T-cell (primary cell): ENCODE results near the gene ASAP2. TPM values are rescaled to one million over a fixed set of nuclear protein-coding genes. Genes with fewer than 3 reads are reported as not detected.

ENCODE experiments used
- ATAC-seq, 4 experiments: fragments of 200-7000 bp in 3 of 4; fragments of 150-1000 bp in 1 of 4; cut with Tn5 transposase; replicated peaks in 1 of 4; 1 replicate in 3 of 4; 2 replicates in 1 of 4; pipeline ENCODE4 v1.10.0; 2021; ENCODE audit warnings: moderate library complexity in 3 of 4, mild to moderate bottlenecking in 2 of 4, moderate number of reproducible peaks in 1 of 4
- CTCF ChIA-PET, 2 donors: fragments of 300-600 bp; sonication (Branson Sonifier 250); formaldehyde crosslinking; loops; one replicate each; lab custom pipeline; 2022; ENCODE audit warnings: antibody characterized with exemption in 2 of 2; lab: Charles Lee
- POLR2A ChIA-PET, 2 donors: fragments of 300-600 bp; sonication (Branson Sonifier 250); formaldehyde crosslinking; loops; one replicate each; lab custom pipeline; 2022; ENCODE audit warnings: antibody characterized with exemption in 2 of 2; lab: Charles Lee
- DNase-seq, 35 experiments: peaks; one replicate each; pipeline versions ENCODE4 v3.0.0 to v3.0.0-alpha.2; 2013 to 2023
- H3K27ac ChIP-seq: one replicate; pipeline ENCODE4 v1.5.1; 2013; ENCODE audit warnings: low read length
- H3K27me3 ChIP-seq, 2 experiments: replicated peaks in 1 of 2; 1 replicate in 1 of 2; 2 replicates in 1 of 2; pipeline versions ENCODE4 v1.6.1 to v1.7.0; 2013; ENCODE audit warnings: low read length in 1 of 2, mixed read lengths in 1 of 2; ENCODE audit not compliant: control insufficient read depth in 2 of 2, insufficient read depth in 2 of 2; ENCODE audit errors: extremely low read depth in 1 of 2
- H3K36me3 ChIP-seq, 2 donors: 1 replicate in 1 of 2; 2 replicates in 1 of 2; pipeline versions ENCODE4 v1.6.1 to v1.7.0; 2013; ENCODE audit warnings: low read length in 1 of 2; ENCODE audit not compliant: control insufficient read depth in 2 of 2, insufficient read depth in 1 of 2; ENCODE audit errors: extremely low read depth in 1 of 2
- H3K4me1 ChIP-seq, 2 experiments: 1 replicate in 1 of 2; 2 replicates in 1 of 2; pipeline versions ENCODE4 v1.6.1 to v1.7.0; 2013; ENCODE audit warnings: low read length in 2 of 2, mixed read lengths in 1 of 2; ENCODE audit not compliant: insufficient read depth in 2 of 2, control insufficient read depth in 1 of 2; ENCODE audit errors: extremely low read depth in 1 of 2
- H3K4me3 ChIP-seq, 2 donors: 1 replicate in 1 of 2; 2 replicates in 1 of 2; pipeline versions ENCODE4 v1.5.1 to v1.7.0; 2013; ENCODE audit warnings: mild to moderate bottlenecking in 2 of 2, low read length in 1 of 2, moderate library complexity in 1 of 2; ENCODE audit not compliant: control insufficient read depth in 1 of 2; ENCODE audit errors: extremely low read depth in 1 of 2
- H3K9me3 ChIP-seq: 2 replicates; pipeline ENCODE4 v1.7.0; 2013
- H3K27ac Mint-ChIP-seq, 2 donors: one replicate each; pipeline ENCODE4 v1.8.0; 2020 to 2021; ENCODE audit warnings: mild to moderate bottlenecking in 2 of 2, mixed read lengths in 2 of 2
- H3K27me3 Mint-ChIP-seq, 2 donors: one replicate each; pipeline ENCODE4 v1.8.0; 2021 to 2022; ENCODE audit warnings: mixed read lengths in 2 of 2
- H3K36me3 Mint-ChIP-seq: one replicate; pipeline ENCODE4 v1.8.0; 2021; ENCODE audit warnings: mixed read lengths
- H3K4me1 Mint-ChIP-seq, 3 donors: one replicate each; pipeline ENCODE4 v1.8.0; 2020 to 2022; ENCODE audit warnings: mixed read lengths in 3 of 3, mild to moderate bottlenecking in 1 of 3
- H3K4me3 Mint-ChIP-seq, 3 donors: one replicate each; pipeline ENCODE4 v1.8.0; 2020 to 2022; ENCODE audit warnings: mild to moderate bottlenecking in 3 of 3, mixed read lengths in 3 of 3, moderate library complexity in 3 of 3
- H3K9me3 Mint-ChIP-seq, 3 donors: one replicate each; pipeline ENCODE4 v1.8.0; 2020 to 2022; ENCODE audit warnings: mixed read lengths in 3 of 3
- WGBS: methylation state at CpG from one replicate; pipeline ENCODE4 v1.1.5; 2013; ENCODE audit warnings: missing lambda C conversion rate; ENCODE audit not compliant: insufficient coverage; 5-methylcytosine and 5-hydroxymethylcytosine counted together
- total RNA-seq, 35 experiments: library from RNA in 6 of 35; stranded (reverse) in 6 of 35; fragments of 120-200 nt in 1 of 35; gene quantifications; one replicate each; pipeline versions ENCODE4 v1.2.1 to v1.2.4 and lab custom pipeline; 2013 to 2026

Gene ASAP2
- total RNA-seq, 5 donors from 2014 or later (not counting 1 experiment from before 2014, with no cell fraction given), result 0.10 to 0.38 (median 0.27) TPM; not detected in 1

DNA sequence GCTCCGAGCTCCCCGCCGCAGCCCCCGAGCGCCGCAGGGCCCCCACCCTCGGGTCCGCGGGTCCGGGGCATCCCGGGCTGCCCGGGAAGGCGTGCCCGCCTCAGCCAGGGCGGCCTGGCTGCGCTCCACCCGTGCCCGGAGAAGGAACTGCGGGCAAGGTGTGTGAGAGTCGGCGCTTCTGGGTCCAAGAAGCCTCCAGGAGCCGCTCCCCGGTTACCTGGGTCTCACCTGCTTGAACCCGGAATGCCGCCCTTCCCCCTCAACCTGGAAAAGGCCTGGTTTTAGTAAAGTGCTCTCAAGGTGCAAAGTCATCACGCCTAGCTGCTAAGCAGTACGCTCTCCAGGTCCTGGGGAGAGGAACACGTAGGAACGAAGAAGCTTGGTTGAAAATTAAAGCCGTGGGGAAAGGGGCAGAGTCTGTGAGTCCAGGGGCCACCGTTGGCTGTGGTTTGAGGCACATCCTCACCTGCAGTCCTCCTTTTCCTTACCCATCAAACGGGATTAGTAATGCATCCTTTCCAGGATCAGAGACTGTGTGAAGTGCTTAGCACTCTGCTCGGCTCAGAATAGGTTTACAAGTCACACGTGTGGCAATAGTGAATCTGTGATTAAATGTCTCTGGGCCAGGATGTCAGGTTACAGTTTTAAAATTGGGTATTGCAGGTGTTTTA lies 1.2 kb downstream of the ASAP2 start:
- Mint-ChIP-seq H3K27me3 (peaks cover 45 to 58% of the 10 kb centered on the region in 2 donors), H3K27ac (no peak overlapping the region), H3K36me3 (no peaks in the 10 kb centered on the region), H3K4me3 (peak overlapping the region; percentile 7 to 54 (median 49)), H3K4me1 (peaks cover 0 to 8% (median 3%) of the 10 kb centered on the region in 3 donors), H3K9me3 (no peaks in the 10 kb centered on the region)
- DNase-seq (no peak), ATAC-seq (peak in 1 of 4 experiments; percentile 35)
- peak overlapping the region in 1 of 2 donors; percentile 29 for H3K4me3 ChIP-seq
- H3K4me1 ChIP-seq, result peaks cover 0 to 13% of the 10 kb centered on the region in 2 experiments
- ChIA-PET POLR2A (no interaction called here), CTCF (interaction anchor here in 1 of 2 donors (0.6 kb wide), 1 partner anchor 1202 kb away, joined by 5 read pairs; no protein-coding TSS in a partner anchor)
- H3K27ac ChIP-seq, result no peak overlapping the region
- H3K9me3 ChIP-seq, result no peaks in the 10 kb centered on the region
- no peaks in the 10 kb centered on the region for H3K36me3 ChIP-seq
- peaks cover 2 to 31% of the 10 kb centered on the region in 2 experiments for H3K27me3 ChIP-seq
- 4% methylated on average over 29 of the region's 34 CpGs for WGBS

DNA sequence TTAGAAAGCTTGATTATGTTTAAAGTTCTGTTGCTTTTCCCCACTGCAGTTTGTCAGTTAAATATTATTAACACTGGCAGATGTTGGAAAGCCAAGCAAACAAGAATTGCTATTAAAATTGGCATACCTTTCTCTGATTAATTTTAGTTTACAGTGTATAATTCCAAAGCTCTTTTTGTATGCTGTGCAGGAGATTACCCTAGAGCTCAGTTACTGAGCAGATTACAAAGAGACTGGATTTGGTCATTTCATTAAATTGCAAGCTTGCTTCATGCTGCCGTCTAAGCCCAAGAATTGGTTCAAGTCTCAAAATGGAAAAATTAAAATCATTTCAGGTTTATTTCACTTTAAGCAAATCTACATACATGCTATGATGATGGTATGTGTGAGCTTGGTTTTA lies 2.3 kb downstream of the ASAP2 start:
- ATAC-seq (no peak), DNase-seq (no peak)
- ChIA-PET CTCF (interaction anchor here (0.6 to 0.7 kb wide), 2 partner anchors 18 to 537 kb away, joined by 4 to 6 read pairs; no protein-coding TSS in a partner anchor), POLR2A (no interaction called here)
- Mint-ChIP-seq H3K27me3 (peaks cover 49 to 66% of the 10 kb centered on the region in 2 donors), H3K4me1 (peaks cover 0 to 8% (median 3%) of the 10 kb centered on the region in 3 donors), H3K4me3 (no peak overlapping the region), H3K27ac (no peak overlapping the region), H3K9me3 (no peaks in the 10 kb centered on the region), H3K36me3 (no peaks in the 10 kb centered on the region)
- Histone ChIP-seq H3K4me1 (peaks cover 0 to 13% of the 10 kb centered on the region in 2 experiments), H3K27me3 (peaks cover 2 to 40% of the 10 kb centered on the region in 2 experiments), H3K4me3 (no peak overlapping the region), H3K9me3 (no peaks in the 10 kb centered on the region), H3K36me3 (no peaks in the 10 kb centered on the region), H3K27ac (no peak overlapping the region)
- no CpG with 5 or more reads among the region's 1 CpG for WGBS

GRCh38 chr2:9210030-9210429 lies 3.4 kb downstream of the ASAP2 start:
- peaks cover 0 to 13% of the 10 kb centered on the region in 2 experiments for H3K4me1 ChIP-seq
- no peak overlapping the region for H3K27ac Mint-ChIP-seq
- peaks cover 2 to 44% of the 10 kb centered on the region in 2 experiments for H3K27me3 ChIP-seq
- H3K36me3 ChIP-seq, result no peaks in the 10 kb centered on the region
- no peaks in the 10 kb centered on the region for H3K36me3 Mint-ChIP-seq
- H3K27me3 Mint-ChIP-seq, result peaks cover 43 to 63% of the 10 kb centered on the region in 2 donors
- H3K9me3 ChIP-seq, result no peaks in the 10 kb centered on the region
- no peak for ATAC-seq
- ChIA-PET CTCF (no interaction called here), POLR2A (no interaction called here)
- no CpG with 5 or more reads among the region's 2 CpGs for WGBS
- no peak for DNase-seq
- no peak overlapping the region for H3K4me3 Mint-ChIP-seq
- peaks cover 0 to 8% (median 3%) of the 10 kb centered on the region in 3 donors for H3K4me1 Mint-ChIP-seq
- H3K4me3 ChIP-seq, result no peak overlapping the region
- no peaks in the 10 kb centered on the region for H3K9me3 Mint-ChIP-seq
- H3K27ac ChIP-seq, result no peak overlapping the region

DNA sequence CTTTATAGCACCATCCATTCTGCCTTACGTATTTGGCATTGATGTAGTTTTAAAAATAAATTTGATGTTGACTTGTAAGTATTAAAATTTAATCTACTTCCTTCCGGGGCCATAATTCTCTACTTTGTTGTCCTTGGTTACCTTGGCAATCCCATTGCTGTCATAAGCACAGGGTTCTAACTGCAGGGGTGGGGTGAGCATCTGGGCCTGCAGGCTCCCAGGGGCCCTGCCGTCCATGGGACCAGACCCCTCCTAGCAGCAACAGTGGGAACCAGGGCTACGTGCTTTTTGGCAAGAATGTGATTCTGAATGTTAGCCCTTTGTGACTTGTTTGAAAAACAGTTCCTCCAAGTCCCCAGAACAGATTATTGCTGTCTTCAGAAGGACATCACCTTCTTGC lies 4.9 kb downstream of the ASAP2 start:
- CTCF ChIA-PET, result no interaction called here
- no peak overlapping the region for H3K27ac ChIP-seq
- H3K27me3 Mint-ChIP-seq, result peaks cover 39 to 52% of the 10 kb centered on the region in 2 donors
- DNase-seq (no peak), ATAC-seq (no peak)
- no peak overlapping the region for H3K27ac Mint-ChIP-seq
- H3K4me1 Mint-ChIP-seq, result peaks cover 3 to 7% (median 5%) of the 10 kb centered on the region in 3 donors
- no peaks in the 10 kb centered on the region for H3K36me3 ChIP-seq
- H3K4me1 ChIP-seq, result peaks cover 0 to 8% of the 10 kb centered on the region in 2 experiments
- no peak overlapping the region for H3K4me3 Mint-ChIP-seq
- no peaks in the 10 kb centered on the region for H3K9me3 Mint-ChIP-seq
- no peaks in the 10 kb centered on the region for H3K36me3 Mint-ChIP-seq
- POLR2A ChIA-PET, result no interaction called here
- H3K27me3 ChIP-seq, result peaks cover 2 to 42% of the 10 kb centered on the region in 2 experiments
- no CpG with 5 or more reads among the region's 4 CpGs for WGBS
- no peaks in the 10 kb centered on the region for H3K9me3 ChIP-seq
- no peak overlapping the region for H3K4me3 ChIP-seq

DNA sequence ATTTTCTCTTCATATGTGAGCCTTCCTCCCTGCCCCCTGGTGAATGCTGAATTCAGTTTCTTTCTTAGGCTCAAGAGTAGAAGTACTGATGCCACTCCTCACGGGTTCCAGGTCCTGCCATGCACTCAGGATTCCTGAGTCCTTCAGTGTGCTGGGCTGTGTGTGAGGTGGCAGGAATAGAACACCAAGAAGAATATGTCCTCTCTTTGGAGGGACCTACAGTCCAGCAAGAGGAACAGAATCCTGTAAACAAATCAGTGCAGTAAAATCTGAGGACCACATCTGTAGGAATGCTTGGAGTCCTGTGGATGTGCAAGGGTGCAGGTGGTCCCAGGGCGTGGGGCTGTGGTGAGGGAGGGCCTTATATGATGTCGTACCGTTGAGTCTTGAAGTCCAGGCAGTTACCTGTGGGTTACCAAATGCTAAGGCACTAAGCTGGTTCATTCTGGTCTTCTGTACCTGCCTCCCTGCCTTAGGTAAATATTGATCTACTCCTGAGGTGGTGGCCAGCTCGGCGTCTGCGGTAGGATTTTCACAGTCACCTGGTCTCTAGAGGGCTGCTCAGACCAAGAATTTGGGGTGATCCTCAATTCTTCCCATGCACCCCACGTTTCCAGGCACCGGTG lies 5.5 kb downstream of the ASAP2 start:
- Mint-ChIP-seq H3K4me1 (peaks cover 3 to 9% (median 5%) of the 10 kb centered on the region in 3 donors), H3K9me3 (no peaks in the 10 kb centered on the region), H3K27me3 (peaks cover 40 to 52% of the 10 kb centered on the region in 2 donors), H3K36me3 (no peaks in the 10 kb centered on the region), H3K4me3 (no peak overlapping the region), H3K27ac (no peak overlapping the region)
- DNase-seq, result no peak
- ChIA-PET POLR2A (no interaction called here), CTCF (no interaction called here)
- peaks cover 0 to 6% of the 10 kb centered on the region in 2 experiments for H3K4me1 ChIP-seq
- H3K36me3 ChIP-seq, result no peaks in the 10 kb centered on the region
- WGBS, result 85% methylated on average over 9 of the region's 9 CpGs
- no peak for ATAC-seq
- no peak overlapping the region for H3K4me3 ChIP-seq
- no peaks in the 10 kb centered on the region for H3K9me3 ChIP-seq
- H3K27me3 ChIP-seq, result peaks cover 2 to 40% of the 10 kb centered on the region in 2 experiments
- no peak overlapping the region for H3K27ac ChIP-seq

GRCh38 chr2:9212661-9213411 lies 6.2 kb downstream of the ASAP2 start:
- no peak overlapping the region for H3K4me3 ChIP-seq
- H3K4me1 Mint-ChIP-seq, result peaks cover 2 to 12% (median 3%) of the 10 kb centered on the region in 3 donors
- H3K36me3 ChIP-seq, result no peaks in the 10 kb centered on the region
- ChIA-PET CTCF (no interaction called here), POLR2A (no interaction called here)
- WGBS, result 81% methylated on average over 12 of the region's 19 CpGs
- no peaks in the 10 kb centered on the region for H3K9me3 ChIP-seq
- H3K4me3 Mint-ChIP-seq, result no peak overlapping the region
- no peaks in the 10 kb centered on the region for H3K36me3 Mint-ChIP-seq
- DNase-seq (no peak), ATAC-seq (no peak)
- peaks cover 40 to 55% of the 10 kb centered on the region in 2 donors for H3K27me3 Mint-ChIP-seq
- H3K9me3 Mint-ChIP-seq, result no peaks in the 10 kb centered on the region
- H3K27ac ChIP-seq, result no peak overlapping the region
- H3K27ac Mint-ChIP-seq, result no peak overlapping the region
- H3K4me1 ChIP-seq, result peaks cover 0 to 2% of the 10 kb centered on the region in 2 experiments
- peaks cover 2 to 35% of the 10 kb centered on the region in 2 experiments for H3K27me3 ChIP-seq
